ENCODE measurements around the gene BZW2. TPM values are rescaled to one million over a fixed set of nuclear protein-coding genes. Genes with fewer than 3 reads are reported as not detected.

The BZW2 gene
- total RNA-seq, 1 experiment from 2014 or later = 80.9 TPM

DNA sequence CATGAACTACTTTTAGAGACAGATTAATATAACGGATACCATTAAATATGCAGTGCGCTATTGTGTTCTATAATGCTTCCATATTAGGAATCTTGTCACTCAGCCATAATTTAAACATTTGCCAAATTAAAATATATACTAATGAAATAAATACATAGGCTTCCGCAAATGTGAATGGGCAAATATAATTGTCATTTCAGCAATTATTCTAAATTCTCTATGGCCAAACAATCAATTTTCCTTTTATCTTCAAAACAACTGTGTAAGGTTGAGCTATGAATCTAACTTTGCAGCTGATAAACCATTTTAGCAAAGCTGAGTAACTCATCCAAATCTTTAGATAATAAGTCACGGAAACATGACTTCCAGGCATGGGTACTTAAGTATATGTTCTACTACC lies 86.8 kb downstream of the BZW2 start:
- ChIA-PET POLR2A (no interaction called here), CTCF (no interaction called here)
- in situ Hi-C loops (cut with HindIII; ENCODE audit: low pct_unique_long_range_greater_than_20kb, low sequenced_read_pairs) (no loop called here), intact Hi-C loops (cut with micrococcal nuclease; ENCODE audit: unreplicated experiment) (no loop called here)
- Histone ChIP-seq H3K27ac (ENCODE audit: low read length) (no peak overlapping the region), H3K4me3 (ENCODE audit: low read depth in 2 of 2, low read length in 2 of 2) (no peak overlapping the region), H3K4me1 (ENCODE audit: control insufficient read depth, insufficient read depth, low read length) (no peaks in the 10 kb centered on the region), H3K9me3 (ENCODE audit: control insufficient read depth, insufficient read depth, low read depth, low read length) (no peaks in the 10 kb centered on the region), H3K27me3 (ENCODE audit: control insufficient read depth, insufficient read depth, low read length) (no peaks in the 10 kb centered on the region), H3K36me3 (ENCODE audit: control insufficient read depth, insufficient read depth, low read length) (no peaks in the 10 kb centered on the region)
- DNase-seq (ENCODE audit: low read depth, low spot score) (no peak), ATAC-seq (no peak)
- TF ChIP-seq SIN3A (IDR thresholded peaks at IDR 0.05; ENCODE audit: borderline replicate concordance, insufficient read depth, low read depth, low read length) = no peak
- TF ChIP-seq, protein P1, sequence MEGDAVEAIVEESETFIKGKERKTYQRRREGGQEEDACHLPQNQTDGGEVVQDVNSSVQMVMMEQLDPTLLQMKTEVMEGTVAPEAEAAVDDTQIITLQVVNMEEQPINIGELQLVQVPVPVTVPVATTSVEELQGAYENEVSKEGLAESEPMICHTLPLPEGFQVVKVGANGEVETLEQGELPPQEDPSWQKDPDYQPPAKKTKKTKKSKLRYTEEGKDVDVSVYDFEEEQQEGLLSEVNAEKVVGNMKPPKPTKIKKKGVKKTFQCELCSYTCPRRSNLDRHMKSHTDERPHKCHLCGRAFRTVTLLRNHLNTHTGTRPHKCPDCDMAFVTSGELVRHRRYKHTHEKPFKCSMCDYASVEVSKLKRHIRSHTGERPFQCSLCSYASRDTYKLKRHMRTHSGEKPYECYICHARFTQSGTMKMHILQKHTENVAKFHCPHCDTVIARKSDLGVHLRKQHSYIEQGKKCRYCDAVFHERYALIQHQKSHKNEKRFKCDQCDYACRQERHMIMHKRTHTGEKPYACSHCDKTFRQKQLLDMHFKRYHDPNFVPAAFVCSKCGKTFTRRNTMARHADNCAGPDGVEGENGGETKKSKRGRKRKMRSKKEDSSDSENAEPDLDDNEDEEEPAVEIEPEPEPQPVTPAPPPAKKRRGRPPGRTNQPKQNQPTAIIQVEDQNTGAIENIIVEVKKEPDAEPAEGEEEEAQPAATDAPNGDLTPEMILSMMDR (IDR thresholded peaks at IDR 0.05) = no peak
- TF ChIP-seq, protein P2, sequence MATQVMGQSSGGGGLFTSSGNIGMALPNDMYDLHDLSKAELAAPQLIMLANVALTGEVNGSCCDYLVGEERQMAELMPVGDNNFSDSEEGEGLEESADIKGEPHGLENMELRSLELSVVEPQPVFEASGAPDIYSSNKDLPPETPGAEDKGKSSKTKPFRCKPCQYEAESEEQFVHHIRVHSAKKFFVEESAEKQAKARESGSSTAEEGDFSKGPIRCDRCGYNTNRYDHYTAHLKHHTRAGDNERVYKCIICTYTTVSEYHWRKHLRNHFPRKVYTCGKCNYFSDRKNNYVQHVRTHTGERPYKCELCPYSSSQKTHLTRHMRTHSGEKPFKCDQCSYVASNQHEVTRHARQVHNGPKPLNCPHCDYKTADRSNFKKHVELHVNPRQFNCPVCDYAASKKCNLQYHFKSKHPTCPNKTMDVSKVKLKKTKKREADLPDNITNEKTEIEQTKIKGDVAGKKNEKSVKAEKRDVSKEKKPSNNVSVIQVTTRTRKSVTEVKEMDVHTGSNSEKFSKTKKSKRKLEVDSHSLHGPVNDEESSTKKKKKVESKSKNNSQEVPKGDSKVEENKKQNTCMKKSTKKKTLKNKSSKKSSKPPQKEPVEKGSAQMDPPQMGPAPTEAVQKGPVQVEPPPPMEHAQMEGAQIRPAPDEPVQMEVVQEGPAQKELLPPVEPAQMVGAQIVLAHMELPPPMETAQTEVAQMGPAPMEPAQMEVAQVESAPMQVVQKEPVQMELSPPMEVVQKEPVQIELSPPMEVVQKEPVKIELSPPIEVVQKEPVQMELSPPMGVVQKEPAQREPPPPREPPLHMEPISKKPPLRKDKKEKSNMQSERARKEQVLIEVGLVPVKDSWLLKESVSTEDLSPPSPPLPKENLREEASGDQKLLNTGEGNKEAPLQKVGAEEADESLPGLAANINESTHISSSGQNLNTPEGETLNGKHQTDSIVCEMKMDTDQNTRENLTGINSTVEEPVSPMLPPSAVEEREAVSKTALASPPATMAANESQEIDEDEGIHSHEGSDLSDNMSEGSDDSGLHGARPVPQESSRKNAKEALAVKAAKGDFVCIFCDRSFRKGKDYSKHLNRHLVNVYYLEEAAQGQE (IDR thresholded peaks at IDR 0.05; ENCODE audit: insufficient read depth in 1 of 2, low read depth in 2 of 2, low read length in 1 of 2) = no peak
- no peak for TF ChIP-seq TCF7L2 (IDR thresholded peaks at IDR 0.05; ENCODE audit: low read depth, low read length)
- no peak for TF ChIP-seq POLR2AphosphoS5 (IDR thresholded peaks at IDR 0.05; ENCODE audit: low read depth, low read length)
- BruUV-seq (replicated peaks) = no TSS peak

DNA sequence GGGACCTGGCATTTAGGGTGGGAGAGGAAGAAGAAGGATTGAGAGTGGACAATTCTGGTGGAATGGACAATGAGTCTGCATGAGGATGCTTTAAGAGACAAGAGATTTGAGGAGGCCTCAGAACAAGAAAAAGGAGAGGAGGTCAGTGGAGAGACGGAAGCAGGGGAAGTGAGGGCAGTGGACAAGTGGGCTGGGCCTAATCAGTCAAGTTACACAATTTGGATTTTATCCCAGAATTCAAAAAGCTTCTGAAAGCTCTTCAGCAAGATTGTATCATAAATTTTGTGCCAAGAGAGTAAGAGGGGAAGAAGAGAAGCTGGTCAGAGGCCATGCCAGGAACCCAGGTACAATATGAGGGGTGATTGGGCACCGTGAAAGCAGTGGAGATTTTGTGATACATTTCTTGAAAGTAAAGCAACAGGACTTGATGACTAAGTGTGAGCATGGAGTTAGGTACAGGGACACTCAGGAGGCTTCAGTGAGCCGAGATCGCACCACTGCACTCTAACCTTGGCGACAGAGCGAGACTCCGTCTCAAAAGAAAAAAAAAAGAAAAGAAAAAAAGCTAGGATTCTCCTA lies 88.3 kb downstream of the BZW2 start:
- POLR2A ChIA-PET = no interaction called here
- CTCF ChIA-PET = no interaction called here
- H3K36me3 ChIP-seq (ENCODE audit: control insufficient read depth, insufficient read depth, low read length) = no peaks in the 10 kb centered on the region
- H3K27ac ChIP-seq (ENCODE audit: low read length) = no peak overlapping the region
- no peaks in the 10 kb centered on the region for H3K9me3 ChIP-seq (ENCODE audit: control insufficient read depth, insufficient read depth, low read depth, low read length)
- H3K4me3 ChIP-seq (ENCODE audit: low read depth in 2 of 2, low read length in 2 of 2) = no peak overlapping the region
- in situ Hi-C loops (cut with HindIII; ENCODE audit: low pct_unique_long_range_greater_than_20kb, low sequenced_read_pairs) = no loop called here
- BruUV-seq (replicated peaks) = no TSS peak
- ATAC-seq = no peak
- no peaks in the 10 kb centered on the region for H3K4me1 ChIP-seq (ENCODE audit: control insufficient read depth, insufficient read depth, low read length)
- no peak for DNase-seq (ENCODE audit: low read depth, low spot score)
- H3K27me3 ChIP-seq (ENCODE audit: control insufficient read depth, insufficient read depth, low read length) = no peaks in the 10 kb centered on the region
- intact Hi-C loops (cut with micrococcal nuclease; ENCODE audit: unreplicated experiment) = no loop called here
- TF ChIP-seq TCF7L2 (IDR thresholded peaks at IDR 0.05; ENCODE audit: low read depth, low read length) = no peak
- TF ChIP-seq, protein P1 (IDR thresholded peaks at IDR 0.05) = no peak
- TF ChIP-seq POLR2AphosphoS5 (IDR thresholded peaks at IDR 0.05; ENCODE audit: low read depth, low read length) = no peak
- no peak for TF ChIP-seq SIN3A (IDR thresholded peaks at IDR 0.05; ENCODE audit: borderline replicate concordance, insufficient read depth, low read depth, low read length)
- TF ChIP-seq, protein P2 (IDR thresholded peaks at IDR 0.05; ENCODE audit: insufficient read depth in 1 of 2, low read depth in 2 of 2, low read length in 1 of 2) = no peak

Data from Panc1 (cell line).